ENCODE data around the gene CCR5AS.

Gene CCR5AS

GRCh38 chr3:46380471-46381221 lies 26.2 kb downstream of the CCR5AS start:
- no peak for DNase-seq

DNA sequence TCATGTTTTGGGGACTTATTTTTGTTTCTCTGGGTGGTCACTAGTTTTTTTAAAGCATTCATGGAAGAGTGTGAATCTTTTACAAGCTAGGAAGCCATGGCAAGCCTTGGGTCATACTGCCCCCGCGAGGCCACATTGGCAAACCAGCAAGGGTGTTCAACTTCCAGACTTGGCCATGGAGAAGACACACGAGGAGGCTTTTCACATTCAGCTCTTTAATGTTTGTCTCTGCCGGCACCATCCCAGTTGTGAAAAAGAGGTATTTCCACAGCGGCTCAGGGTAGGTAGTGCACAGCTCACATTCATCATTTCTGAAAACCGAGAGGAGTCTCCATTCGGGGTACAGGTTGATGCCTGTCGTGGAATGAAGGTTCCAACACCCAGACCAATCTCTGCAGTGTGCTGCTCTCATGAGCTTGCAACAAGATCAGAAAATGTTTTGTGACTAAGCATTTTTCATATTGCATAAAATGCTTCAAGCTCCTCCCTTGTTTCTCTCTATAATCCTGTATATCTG lies 28.4 kb downstream of the CCR5AS start:
- peak in 32 of 51 donors; percentile 3 to 73 (median 38) for DNase-seq

DNA sequence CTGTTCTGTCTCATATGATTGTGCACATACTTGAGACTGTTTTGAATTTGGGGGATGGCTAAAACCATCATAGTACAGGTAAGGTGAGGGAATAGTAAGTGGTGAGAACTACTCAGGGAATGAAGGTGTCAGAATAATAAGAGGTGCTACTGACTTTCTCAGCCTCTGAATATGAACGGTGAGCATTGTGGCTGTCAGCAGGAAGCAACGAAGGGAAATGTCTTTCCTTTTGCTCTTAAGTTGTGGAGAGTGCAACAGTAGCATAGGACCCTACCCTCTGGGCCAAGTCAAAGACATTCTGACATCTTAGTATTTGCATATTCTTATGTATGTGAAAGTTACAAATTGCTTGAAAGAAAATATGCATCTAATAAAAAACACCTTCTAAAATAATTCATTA lies 31.1 kb downstream of the CCR5AS start:
- no peak for DNase-seq

DNA sequence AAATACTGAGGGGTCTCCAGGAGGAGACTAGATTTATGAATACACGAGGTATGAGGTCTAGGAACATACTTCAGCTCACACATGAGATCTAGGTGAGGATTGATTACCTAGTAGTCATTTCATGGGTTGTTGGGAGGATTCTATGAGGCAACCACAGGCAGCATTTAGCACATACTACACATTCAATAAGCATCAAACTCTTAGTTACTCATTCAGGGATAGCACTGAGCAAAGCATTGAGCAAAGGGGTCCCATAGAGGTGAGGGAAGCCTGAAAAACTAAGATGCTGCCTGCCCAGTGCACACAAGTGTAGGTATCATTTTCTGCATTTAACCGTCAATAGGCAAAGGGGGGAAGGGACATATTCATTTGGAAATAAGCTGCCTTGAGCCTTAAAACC lies 31.6 kb downstream of the CCR5AS start:
- DNase-seq, result no peak

- DNase-seq, result no peak
Observed at GRCh38 chr3:46374755-46375154, 32.1 kb downstream of the CCR5AS start.

DNA sequence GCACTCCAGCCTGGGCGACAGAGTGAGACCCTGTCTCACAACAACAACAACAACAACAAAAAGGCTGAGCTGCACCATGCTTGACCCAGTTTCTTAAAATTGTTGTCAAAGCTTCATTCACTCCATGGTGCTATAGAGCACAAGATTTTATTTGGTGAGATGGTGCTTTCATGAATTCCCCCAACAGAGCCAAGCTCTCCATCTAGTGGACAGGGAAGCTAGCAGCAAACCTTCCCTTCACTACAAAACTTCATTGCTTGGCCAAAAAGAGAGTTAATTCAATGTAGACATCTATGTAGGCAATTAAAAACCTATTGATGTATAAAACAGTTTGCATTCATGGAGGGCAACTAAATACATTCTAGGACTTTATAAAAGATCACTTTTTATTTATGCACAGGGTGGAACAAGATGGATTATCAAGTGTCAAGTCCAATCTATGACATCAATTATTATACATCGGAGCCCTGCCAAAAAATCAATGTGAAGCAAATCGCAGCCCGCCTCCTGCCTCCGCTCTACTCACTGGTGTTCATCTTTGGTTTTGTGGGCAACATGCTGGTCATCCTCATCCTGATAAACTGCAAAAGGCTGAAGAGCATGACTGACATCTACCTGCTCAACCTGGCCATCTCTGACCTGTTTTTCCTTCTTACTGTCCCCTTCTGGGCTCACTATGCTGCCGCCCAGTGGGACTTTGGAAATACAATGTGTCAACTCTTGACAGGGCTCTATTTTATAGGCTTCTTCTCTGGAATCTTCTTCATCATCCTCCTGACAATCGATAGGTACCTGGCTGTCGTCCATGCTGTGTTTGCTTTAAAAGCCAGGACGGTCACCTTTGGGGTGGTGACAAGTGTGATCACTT lies 34.1 kb downstream of the CCR5AS start:
- peak in 1 of 51 donors; percentile 14 for DNase-seq

GRCh38 chr3:46371519-46372340 lies 35.1 kb downstream of the CCR5AS start:
- no peak for DNase-seq

GRCh38 chr3:46370839-46371518 lies 35.9 kb downstream of the CCR5AS start, which contains the start of gene CCR5:
CCR5 (plus strand) TSS chr3:46370946; CDS start chr3:46372903, 1,957 bp downstream.
- DNase-seq, result no peak

DNA sequence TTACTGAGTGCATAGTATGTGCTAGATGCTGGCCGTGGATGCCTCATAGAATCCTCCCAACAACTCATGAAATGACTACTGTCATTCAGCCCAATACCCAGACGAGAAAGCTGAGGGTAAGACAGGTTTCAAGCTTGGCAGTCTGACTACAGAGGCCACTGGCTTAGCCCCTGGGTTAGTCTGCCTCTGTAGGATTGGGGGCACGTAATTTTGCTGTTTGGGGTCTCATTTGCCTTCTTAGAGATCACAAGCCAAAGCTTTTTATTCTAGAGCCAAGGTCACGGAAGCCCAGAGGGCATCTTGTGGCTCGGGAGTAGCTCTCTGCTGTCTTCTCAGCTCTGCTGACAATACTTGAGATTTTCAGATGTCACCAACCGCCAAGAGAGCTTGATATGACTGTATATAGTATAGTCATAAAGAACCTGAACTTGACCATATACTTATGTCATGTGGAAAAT lies 37.2 kb downstream of the CCR5AS start:
- DNase-seq, result no peak

DNA sequence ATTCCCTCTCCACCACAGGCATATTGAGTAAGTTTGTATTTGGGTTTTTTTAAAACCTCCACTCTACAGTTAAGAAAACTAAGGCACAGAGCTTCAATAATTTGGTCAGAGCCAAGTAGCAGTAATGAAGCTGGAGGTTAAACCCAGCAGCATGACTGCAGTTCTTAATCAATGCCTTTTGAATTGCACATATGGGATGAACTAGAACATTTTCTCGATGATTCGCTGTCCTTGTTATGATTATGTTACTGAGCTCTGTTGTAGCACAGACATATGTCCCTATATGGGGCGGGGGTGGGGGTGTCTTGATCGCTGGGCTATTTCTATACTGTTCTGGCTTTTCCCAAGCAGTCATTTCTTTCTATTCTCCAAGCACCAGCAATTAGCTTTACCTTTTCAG lies 37.7 kb downstream of the CCR5AS start:
- no peak for DNase-seq

DNA sequence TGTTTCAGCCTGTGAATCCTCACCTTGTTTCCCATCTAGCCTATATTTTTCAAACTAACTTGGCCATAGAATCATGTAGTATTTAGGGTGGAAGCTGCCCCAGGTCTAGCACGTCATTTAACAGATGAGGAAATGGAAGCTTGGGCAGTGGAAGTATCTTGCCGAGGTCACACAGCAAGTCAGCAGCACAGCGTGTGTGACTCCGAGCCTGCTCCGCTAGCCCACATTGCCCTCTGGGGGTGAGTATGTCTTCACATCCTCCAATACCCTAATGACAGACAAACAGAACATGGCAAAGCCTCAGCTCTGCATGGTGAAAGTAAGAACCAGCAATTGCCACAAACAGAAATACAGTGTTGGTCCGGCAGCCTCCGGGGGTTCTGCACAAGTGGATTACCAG lies 38.3 kb downstream of the CCR5AS start:
- peak in 23 of 51 donors; percentile 5 to 61 (median 23) for DNase-seq

DNA sequence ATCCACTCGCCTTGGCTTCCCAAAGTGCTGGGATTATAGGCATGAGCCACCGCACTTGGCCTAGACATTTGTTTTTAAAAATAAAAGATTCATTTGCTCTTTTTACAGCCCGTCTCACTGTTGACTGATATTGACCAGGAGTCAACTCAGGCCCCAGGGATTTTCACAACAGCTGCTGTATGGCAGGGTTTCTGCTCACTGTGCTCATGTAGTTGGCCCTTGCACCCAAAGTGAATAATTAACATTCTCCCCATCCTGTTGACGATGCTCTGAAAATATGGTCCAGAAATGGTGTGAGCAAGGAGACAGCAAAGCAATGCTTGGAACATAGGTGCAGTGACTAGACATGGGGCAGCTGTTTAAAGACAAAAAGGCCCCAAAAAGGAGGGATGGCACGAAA lies 39.1 kb downstream of the CCR5AS start:
- DNase-seq, result no peak

DNA sequence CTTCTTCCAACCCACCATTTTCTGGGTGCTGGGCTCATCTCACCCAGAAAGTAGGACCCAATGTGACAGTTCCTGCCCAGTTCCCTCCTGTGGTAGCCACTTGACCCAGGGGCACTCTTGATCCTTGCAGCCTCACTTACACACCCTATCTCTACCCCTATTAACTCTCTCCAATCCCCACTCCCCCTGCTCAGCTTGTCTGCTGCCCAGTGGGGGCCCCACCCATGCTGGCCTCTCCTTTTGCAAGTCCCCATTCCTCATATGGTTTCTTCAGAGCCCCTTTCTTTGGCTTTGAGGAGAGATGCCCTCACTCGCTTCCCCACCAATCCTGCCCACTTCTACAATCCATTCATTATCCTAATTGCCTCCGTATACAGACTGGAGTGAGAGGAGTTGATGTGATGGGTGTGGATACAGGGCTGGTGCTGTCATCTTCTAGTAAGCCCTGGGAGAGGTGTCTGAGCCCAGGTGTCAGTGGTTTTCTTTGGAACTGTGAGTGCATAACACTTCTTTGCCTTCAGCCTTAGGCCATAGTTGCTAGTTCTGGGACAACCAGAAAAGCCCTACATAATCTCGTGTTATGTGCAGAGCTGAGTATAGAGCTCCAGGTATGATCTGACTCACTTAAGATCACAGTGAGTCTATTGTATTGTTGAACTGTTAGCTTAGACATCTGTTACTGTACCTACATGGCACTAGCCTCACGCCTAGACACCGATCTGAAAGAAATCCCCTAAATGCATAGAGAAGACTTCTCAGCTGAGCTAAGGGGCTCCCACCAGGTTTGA lies 40.9 kb downstream of the CCR5AS start:
- no peak for DNase-seq

DNA sequence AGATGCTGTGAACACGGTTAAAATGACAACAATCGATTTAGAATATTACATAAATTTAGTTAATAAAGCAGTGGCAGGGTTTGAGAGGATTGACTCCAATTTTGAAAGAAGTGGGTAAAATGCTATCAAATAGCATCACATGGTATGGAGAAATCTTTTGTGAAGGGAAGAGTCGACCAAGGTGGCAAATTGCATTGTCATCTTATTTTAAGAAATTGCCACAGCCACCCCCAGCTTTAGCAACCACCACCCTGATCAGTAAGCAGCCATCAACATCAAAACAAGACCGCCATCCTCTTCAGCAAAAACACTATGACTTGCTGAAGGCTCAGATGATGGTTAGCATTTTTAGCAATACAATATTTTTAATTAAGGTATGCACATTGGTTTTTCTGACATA lies 41.8 kb downstream of the CCR5AS start:
- no peak for DNase-seq

DNA sequence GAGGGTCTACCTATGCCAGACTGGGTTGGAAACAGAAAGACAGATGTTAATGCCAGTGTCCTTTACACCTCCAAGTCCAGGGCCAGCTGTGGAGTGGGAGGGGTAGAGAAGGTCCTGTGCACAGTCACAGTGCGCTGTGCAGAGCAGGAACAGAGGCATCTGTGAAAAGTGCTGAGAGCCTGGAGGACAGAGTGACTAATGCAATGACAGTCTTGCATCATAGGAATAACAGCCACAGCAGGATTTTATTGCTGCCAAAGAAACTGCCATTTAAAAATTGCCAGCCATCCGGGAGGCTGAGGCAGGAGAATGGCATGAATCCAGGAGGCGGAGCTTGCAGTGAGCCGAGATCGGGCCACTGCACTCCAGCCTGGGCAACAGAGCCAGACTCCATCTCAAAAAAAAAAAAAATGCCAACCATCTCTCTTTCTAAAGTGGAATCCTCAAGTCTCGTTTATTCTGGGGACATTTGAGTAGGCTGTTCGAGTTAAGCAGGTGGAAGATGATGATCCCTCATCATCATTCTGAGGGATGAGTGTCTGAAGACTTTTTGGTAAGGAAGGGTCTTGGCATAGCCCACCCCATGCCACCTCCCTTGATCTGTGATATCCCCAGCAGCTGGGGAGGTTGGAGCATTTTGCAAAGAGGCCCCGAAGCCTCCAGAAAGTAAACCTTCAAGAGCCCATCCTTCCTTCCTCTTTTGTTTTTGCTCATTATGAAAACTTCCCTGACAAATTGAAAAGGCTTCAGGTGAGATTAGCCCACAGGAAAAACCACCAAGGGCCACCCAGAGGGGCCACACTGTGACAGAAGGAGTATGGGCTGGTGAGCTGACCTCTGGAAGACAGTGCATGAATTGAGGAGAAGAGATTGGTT lies 45.2 kb downstream of the CCR5AS start:
- no peak for DNase-seq

DNA sequence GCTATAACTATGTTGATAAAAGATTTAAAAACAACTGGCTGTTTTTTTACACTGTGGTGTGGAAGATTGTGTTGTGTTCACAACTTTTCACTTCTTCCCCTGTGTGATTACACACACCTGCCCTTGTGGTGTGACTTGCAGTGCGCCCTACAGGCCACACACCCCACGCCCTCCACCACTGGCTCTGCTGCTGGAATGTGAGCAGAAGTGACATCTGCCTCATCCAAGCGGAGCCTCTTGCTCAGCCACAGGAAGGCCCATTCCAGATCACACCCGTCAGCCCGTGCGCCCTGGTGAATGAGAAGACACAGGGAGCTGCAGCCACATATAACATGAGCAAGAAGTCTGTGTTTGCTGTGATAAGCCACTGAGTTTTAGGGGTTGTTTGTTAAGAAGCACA lies 46.0 kb downstream of the CCR5AS start:
- DNase-seq, result no peak

DNA sequence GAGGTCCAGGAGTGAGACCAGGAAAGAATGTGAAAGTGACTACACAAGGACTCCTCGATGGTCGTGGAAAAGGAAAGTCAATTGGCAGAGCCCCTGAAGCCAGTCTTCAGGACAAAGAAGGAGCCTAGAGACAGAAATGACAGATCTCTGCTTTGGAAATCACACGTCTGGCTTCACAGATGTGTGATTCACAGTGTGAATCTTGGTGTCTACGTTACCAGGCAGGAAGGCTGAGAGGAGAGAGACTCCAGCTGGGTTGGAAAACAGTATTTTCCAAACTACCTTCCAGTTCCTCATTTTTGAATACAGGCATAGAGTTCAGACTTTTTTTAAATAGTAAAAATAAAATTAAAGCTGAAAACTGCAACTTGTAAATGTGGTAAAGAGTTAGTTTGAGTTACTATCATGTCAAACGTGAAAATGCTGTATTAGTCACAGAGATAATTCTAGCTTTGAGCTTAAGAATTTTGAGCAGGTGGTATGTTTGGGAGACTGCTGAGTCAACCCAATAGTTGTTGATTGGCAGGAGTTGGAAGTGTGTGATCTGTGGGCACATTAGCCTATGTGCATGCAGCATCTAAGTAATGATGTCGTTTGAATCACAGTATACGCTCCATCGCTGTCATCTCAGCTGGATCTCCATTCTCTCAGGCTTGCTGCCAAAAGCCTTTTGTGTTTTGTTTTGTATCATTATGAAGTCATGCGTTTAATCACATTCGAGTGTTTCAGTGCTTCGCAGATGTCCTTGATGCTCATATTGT lies 47.0 kb downstream of the CCR5AS start:
- peak in 5 of 51 donors; percentile 15 to 55 (median 17) for DNase-seq

- no peak for DNase-seq
Observed at GRCh38 chr3:46358466-46358865, 48.4 kb downstream of the CCR5AS start.
